SU-DHL-6 (cell line): Measurements from ENCODE around the gene DENND5B.

Experiments
- CTCF ChIP-seq: fragments of 200-600 bp; sonication (generic); IDR thresholded peaks from one replicate; pipeline ENCODE4 v1.5.1; 2017; ENCODE audit warnings: antibody characterized with exemption, mild to moderate bottlenecking, low read length, moderate library complexity; ENCODE audit not compliant: insufficient read depth, poor library complexity, severe bottlenecking
- EZH2phosphoT487 ChIP-seq: fragments of 200-600 bp; sonication (generic), shearing (Covaris generic); conservative IDR thresholded peaks from 2 replicates; pipeline ENCODE4 v1.6.1; 2018; ENCODE audit warnings: mild to moderate bottlenecking, antibody characterized with exemption, low read length, moderate library complexity, mixed read lengths

DNA sequence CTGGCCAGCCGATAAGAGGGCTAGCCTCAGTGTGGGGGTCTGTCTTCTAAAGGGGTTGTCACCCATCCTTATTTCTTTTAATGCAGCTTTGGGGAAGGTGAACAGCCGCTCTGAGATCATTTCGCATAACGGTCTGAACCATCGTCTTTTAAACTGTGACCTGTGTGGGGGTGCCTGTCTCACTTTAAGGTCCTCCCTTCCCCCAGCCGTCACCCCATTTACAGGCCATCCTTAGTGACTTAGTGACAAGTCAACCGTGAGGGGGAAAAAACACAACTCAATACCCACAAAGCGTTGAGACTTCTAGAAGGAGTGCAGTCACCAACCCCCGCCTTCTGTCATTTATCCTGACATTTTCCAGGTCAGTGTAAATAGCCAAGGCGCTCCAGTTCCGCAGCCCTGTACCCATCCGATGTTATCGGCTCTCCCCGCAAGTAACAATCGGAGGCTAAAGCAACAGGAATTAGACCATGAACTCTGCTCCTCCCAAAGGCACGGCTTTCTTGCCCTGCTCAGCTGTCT is 505 bp upstream of the DENND5B start:
- no peak for TF ChIP-seq CTCF
- no peak for TF ChIP-seq EZH2phosphoT487
